HepG2 (cell line): ENCODE measurements around the gene TP53AIP1. TPM values are rescaled to one million over a fixed set of nuclear protein-coding genes. Genes with fewer than 3 reads are reported as not detected.

ENCODE experiments used
- ATAC-seq: fragments of 200-7000 bp; cut with Tn5 transposase; 3 replicates; pipeline ENCODE4 v1.9.1; 2020; ENCODE audit warnings: mild to moderate bottlenecking, moderate library complexity
- BruUV-seq: library from RNA; stranded (reverse); fragments of 400-500 nt; replicated peaks from 2 replicates; lab custom pipeline; 2021; lab: Mats Ljungman, UMichigan
- CTCF ChIA-PET: fragments of 300-600 bp; formaldehyde crosslinking; extraction: SDS; loops from one replicate; lab custom pipeline; 2021; ENCODE audit warnings: low total read pairs, inconsistent platforms, low intra/inter-chr PET ratio; lab: Yijun Ruan, JAX
- POLR2A ChIA-PET: fragments of 350-600 bp; sonication (Branson Sonifier 250); formaldehyde crosslinking; loops from one replicate; lab custom pipeline; 2020; ENCODE audit warnings: antibody characterized with exemption, inconsistent platforms; lab: Yijun Ruan, JAX
- DNase-seq: peaks from one replicate; pipeline ENCODE4 v3.0.0-alpha.2; 2015; ENCODE audit warnings: low spot score
- FAIRE-seq: peaks from 3 replicates; lab custom pipeline; 2011; peaks lifted over from hg19 to GRCh38; lab: Jason Lieb, UNC
- H2AFZ ChIP-seq: one replicate; pipeline ENCODE4 v1.6.1; 2011; ENCODE audit warnings: low read length, inconsistent platforms
- H3K27ac ChIP-seq: fragments of 300-600 bp; 3 replicates; pipeline ENCODE4 v1.8.0; 2011; ENCODE audit warnings: mixed run types, mild to moderate bottlenecking, mixed read lengths, low read length, inconsistent platforms; ENCODE audit not compliant: insufficient read depth; ENCODE audit errors: extremely low read length
- H3K27me3 ChIP-seq, 2 experiments: fragments of 200-600 bp in 1 of 2; 2 replicates in 1 of 2; 3 replicates in 1 of 2; pipeline versions ENCODE4 v1.6.0 to v1.8.0; 2011; ENCODE audit warnings: low read length in 2 of 2, mild to moderate bottlenecking in 2 of 2, moderate library complexity in 2 of 2, inconsistent platforms in 1 of 2; ENCODE audit not compliant: insufficient read depth in 2 of 2, control insufficient read depth in 1 of 2
- H3K36me3 ChIP-seq, 2 experiments: fragments of 200-600 bp in 1 of 2; replicated peaks in 1 of 2; 2 replicates in 1 of 2; 3 replicates in 1 of 2; pipeline versions ENCODE4 v1.5.1 to v1.8.0; 2011; ENCODE audit warnings: low read length in 2 of 2, inconsistent platforms in 1 of 2; ENCODE audit not compliant: insufficient read depth in 2 of 2, control insufficient read depth in 1 of 2
- H3K4me1 ChIP-seq: 2 replicates; pipeline ENCODE4 v1.5.1; 2012; ENCODE audit warnings: low read length, inconsistent platforms; ENCODE audit not compliant: insufficient read depth
- H3K4me2 ChIP-seq: 2 replicates; pipeline ENCODE4 v1.6.0; 2011; ENCODE audit warnings: low read depth, low read length, inconsistent platforms
- H3K4me3 ChIP-seq, 3 experiments: fragments of 200-600 bp in 1 of 3; sonication (generic), shearing (Covaris generic) in 1 of 3; replicated peaks in 1 of 3; 2 replicates each; pipeline ENCODE4 v1.5.1; 2011 to 2016; ENCODE audit warnings: low read length in 3 of 3, inconsistent platforms in 2 of 3, low read depth in 2 of 3, mild to moderate bottlenecking in 2 of 3, control low read depth in 1 of 3, mixed read lengths in 1 of 3; ENCODE audit not compliant: insufficient read depth in 1 of 3
- H3K79me2 ChIP-seq: one replicate; pipeline ENCODE4 v1.6.1; 2011; ENCODE audit warnings: low read length, inconsistent platforms; ENCODE audit not compliant: insufficient read depth
- H3K9ac ChIP-seq: 2 replicates; pipeline ENCODE4 v1.6.0; 2011; ENCODE audit warnings: mild to moderate bottlenecking, low read depth, low read length, inconsistent platforms; ENCODE audit not compliant: insufficient read depth
- H3K9me3 ChIP-seq: 2 replicates; pipeline ENCODE4 v1.5.1; 2012; ENCODE audit warnings: mild to moderate bottlenecking, low read length
- H4K20me1 ChIP-seq: 2 replicates; pipeline ENCODE4 v1.6.0; 2011; ENCODE audit warnings: inconsistent platforms, mild to moderate bottlenecking, low read length, moderate library complexity; ENCODE audit not compliant: insufficient read depth
- FLYWCH1 ChIP-seq: sonication (generic); formaldehyde crosslinking; IDR thresholded peaks from 2 replicates; pipeline ENCODE4 v1.8.1; 2023; ENCODE audit warnings: mild to moderate bottlenecking, missing genetic modification reagents
- HNRNPH1 ChIP-seq: fragments of 200-400 bp; formaldehyde crosslinking; optimal IDR thresholded peaks from 2 replicates; pipeline ENCODE3; 2017; ENCODE audit warnings: mild to moderate bottlenecking, low read depth, low read length
- KDM5A ChIP-seq: fragments of 200-600 bp; sonication (generic); IDR thresholded peaks from 2 replicates; pipeline ENCODE4 v1.7.0; 2018; ENCODE audit warnings: antibody characterized with exemption, mild to moderate bottlenecking, low read length, borderline replicate concordance
- NFIC ChIP-seq: IDR thresholded peaks from 2 replicates; pipeline ENCODE4 v1.6.1; 2012; ENCODE audit warnings: mild to moderate bottlenecking, low read length, inconsistent platforms
- NONO ChIP-seq, 2 experiments: fragments of 450-650 bp in 1 of 2; sonication (generic) in 1 of 2; formaldehyde crosslinking in 1 of 2; IDR thresholded peaks in 1 of 2; conservative IDR thresholded peaks in 1 of 2; 2 replicates each; pipeline versions ENCODE4 v1.6.1 to v1.8.0; 2017 to 2022; ENCODE audit warnings: mild to moderate bottlenecking in 1 of 2, missing genetic modification reagents in 1 of 2, moderate library complexity in 1 of 2
- RCOR2 ChIP-seq: IDR thresholded peaks from 2 replicates; pipeline ENCODE4 v1.6.1; 2016; ENCODE audit warnings: missing biosample characterization, missing genetic modification reagents
- RORA ChIP-seq: sonication (generic); formaldehyde crosslinking; IDR thresholded peaks from 2 replicates; pipeline ENCODE4 v1.5.0; 2020; ENCODE audit warnings: mild to moderate bottlenecking, missing genetic modification reagents, moderate library complexity
- SMARCE1 ChIP-seq: fragments of 450-650 bp; IDR thresholded peaks from 2 replicates; pipeline ENCODE4 v1.6.1; 2017; ENCODE audit warnings: borderline replicate concordance
- SMC3 ChIP-seq: IDR thresholded peaks from 2 replicates; pipeline ENCODE4 v1.6.1; 2011; ENCODE audit warnings: low read length, improper control_type of control experiment
- ZFY ChIP-seq: sonication (generic); formaldehyde crosslinking; IDR thresholded peaks from 2 replicates; pipeline ENCODE4 v1.4.0; 2020; ENCODE audit warnings: missing genetic modification reagents
- ZNF207 ChIP-seq: fragments of 450-650 bp; IDR thresholded peaks from 2 replicates; pipeline ENCODE4 v1.6.1; 2016; ENCODE audit warnings: antibody characterized with exemption, borderline replicate concordance
- ZNF343 ChIP-seq: sonication (generic); formaldehyde crosslinking; IDR thresholded peaks from 2 replicates; pipeline ENCODE4 v1.4.0; 2020; ENCODE audit warnings: mild to moderate bottlenecking, missing genetic modification reagents
- ZNF501 ChIP-seq: sonication (generic); formaldehyde crosslinking; IDR thresholded peaks from 2 replicates; pipeline ENCODE4 v1.5.1; 2020; ENCODE audit warnings: mild to moderate bottlenecking, moderate library complexity, missing genetic modification reagents
- ZNF512B ChIP-seq: sonication (generic); formaldehyde crosslinking; IDR thresholded peaks from 2 replicates; pipeline ENCODE4 v1.5.1; 2020; ENCODE audit warnings: missing genetic modification reagents, mild to moderate bottlenecking, borderline replicate concordance
- ZSCAN9 ChIP-seq: IDR thresholded peaks from 2 replicates; pipeline ENCODE4 v1.6.1; 2016; ENCODE audit warnings: borderline replicate concordance
- WGBS: methylation state at CpG from one replicate; pipeline ENCODE4 v1.1.6; 2017; ENCODE audit warnings: low lambda C conversion rate; 5-methylcytosine and 5-hydroxymethylcytosine counted together
- in situ Hi-C: cut with HindIII; loops from 2 replicates; pipeline ENCODE4 v1.10.0; 2017; ENCODE audit warnings: low pct_unique_long_range_greater_than_20kb; ENCODE audit not compliant: extremely low pct_ligation_motif_present
- intact Hi-C: fragments of 100-400 bp; cut with micrococcal nuclease; formaldehyde crosslinking; loops from one replicate; pipeline ENCODE4 v1.10.0; 2022; ENCODE audit not compliant: unreplicated experiment
- polyA plus RNA-seq, 8 experiments: library from polyadenylated mRNA; depleted of rRNA in 3 of 8; stranded (reverse) in 7 of 8; unstranded in 1 of 8; fragments of >200 nt; fragmentation: Illumina TruSeq in 4 of 8; extraction: Trizol in 4 of 8; gene quantifications; 2 replicates each; pipeline versions ENCODE4 v1.2.1 to v1.2.3, GENCODE V29; 2011 to 2016; ENCODE audit warnings: low read depth in 4 of 8, missing spikeins in 1 of 8, mixed read lengths in 1 of 8; ENCODE audit not compliant: insufficient read depth in 1 of 8
- total RNA-seq, 5 experiments: library from RNA; depleted of rRNA; stranded (reverse); fragments of >200 nt; fragmentation: Illumina TruSeq; extraction: Trizol; gene quantifications; 2 replicates each; pipeline ENCODE4 v1.2.3, GENCODE V29; 2016; ENCODE audit warnings: low read depth in 1 of 5
- TF ChIP-seq, protein P1 (sequence below): IDR thresholded peaks from 2 replicates; pipeline ENCODE4 v1.6.1; 2016; ENCODE audit warnings: control low read depth
- TF ChIP-seq, protein P2 (sequence below): IDR thresholded peaks from 2 replicates; pipeline ENCODE4 v1.6.1; 2016; ENCODE audit warnings: missing genetic modification reagents, missing compliant biosample characterization
- TF ChIP-seq, protein P3 (sequence below): IDR thresholded peaks from 2 replicates; pipeline ENCODE4 v1.6.1; 2016; ENCODE audit warnings: mild to moderate bottlenecking, missing biosample characterization, missing genetic modification reagents

Gene TP53AIP1
- total and polyA plus RNA-seq, 2 of the 13 experiments (the other 11 are each of a cell fraction or from before 2014, with no cell fraction given): 0.11 TPM; not detected in 1

DNA sequence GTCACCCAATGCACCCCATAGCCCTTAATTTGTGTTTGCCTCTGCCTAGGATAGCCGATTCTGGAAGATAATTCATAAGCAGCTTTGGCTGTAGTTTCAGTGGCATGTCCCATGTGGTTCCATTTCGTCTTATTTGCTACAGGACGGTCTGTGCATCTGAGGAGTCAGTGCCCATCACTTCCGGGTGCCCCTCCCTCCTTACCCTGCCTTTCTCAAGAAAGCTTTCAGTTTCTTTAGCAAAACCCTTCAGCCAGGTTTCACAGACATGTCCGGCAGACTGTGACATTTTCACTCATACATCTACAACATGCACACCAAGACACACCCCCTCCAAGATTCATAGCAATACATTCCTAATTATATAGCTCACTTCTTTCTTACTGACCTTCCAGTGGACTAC, 14.3 kb downstream of the TP53AIP1 start:
- Histone ChIP-seq H2AFZ (no peak overlapping the region), H3K9ac (no peak overlapping the region), H3K79me2 (no peaks in the 10 kb centered on the region), H3K36me3 (no peaks in the 10 kb centered on the region), H3K9me3 (no peaks in the 10 kb centered on the region), H3K4me3 (no peak overlapping the region), H3K27ac (no peak overlapping the region), H3K4me1 (no peaks in the 10 kb centered on the region), H3K27me3 (peaks cover 1 to 37% of the 10 kb centered on the region in 2 experiments), H4K20me1 (no peaks in the 10 kb centered on the region), H3K4me2 (no peak overlapping the region)
- POLR2A ChIA-PET: no interaction called here
- no TSS peak for BruUV-seq
- in situ Hi-C loops (no loop called here), intact Hi-C loops (no loop called here)
- DNase-seq: no peak
- TF ChIP-seq, protein P1, sequence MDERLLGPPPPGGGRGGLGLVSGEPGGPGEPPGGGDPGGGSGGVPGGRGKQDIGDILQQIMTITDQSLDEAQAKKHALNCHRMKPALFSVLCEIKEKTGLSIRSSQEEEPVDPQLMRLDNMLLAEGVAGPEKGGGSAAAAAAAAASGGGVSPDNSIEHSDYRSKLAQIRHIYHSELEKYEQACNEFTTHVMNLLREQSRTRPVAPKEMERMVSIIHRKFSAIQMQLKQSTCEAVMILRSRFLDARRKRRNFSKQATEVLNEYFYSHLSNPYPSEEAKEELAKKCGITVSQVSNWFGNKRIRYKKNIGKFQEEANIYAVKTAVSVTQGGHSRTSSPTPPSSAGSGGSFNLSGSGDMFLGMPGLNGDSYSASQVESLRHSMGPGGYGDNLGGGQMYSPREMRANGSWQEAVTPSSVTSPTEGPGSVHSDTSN (CRISPR knock-in tag): no peak
- TF ChIP-seq SMC3 (no peak), ZNF207 (no peak), RORA (CRISPR knock-in tag) (no peak), ZNF343 (CRISPR knock-in tag) (no peak), NFIC (no peak), HNRNPH1 (no peak), ZNF512B (CRISPR knock-in tag) (no peak), ZSCAN9 (CRISPR knock-in tag) (no peak), RCOR2 (no peak), ZNF501 (CRISPR knock-in tag) (no peak), ZFY (CRISPR knock-in tag) (no peak), KDM5A (no peak), FLYWCH1 (no peak), SMARCE1 (no peak), NONO (IDR thresholded peaks at IDR 0.05) (no peak), NONO (CRISPR knock-in tag; conservative IDR thresholded peaks at IDR 0.05) (no peak)
- TF ChIP-seq, protein P2, sequence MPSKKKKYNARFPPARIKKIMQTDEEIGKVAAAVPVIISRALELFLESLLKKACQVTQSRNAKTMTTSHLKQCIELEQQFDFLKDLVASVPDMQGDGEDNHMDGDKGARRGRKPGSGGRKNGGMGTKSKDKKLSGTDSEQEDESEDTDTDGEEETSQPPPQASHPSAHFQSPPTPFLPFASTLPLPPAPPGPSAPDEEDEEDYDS (CRISPR knock-in tag): no peak
- TF ChIP-seq, protein P3, sequence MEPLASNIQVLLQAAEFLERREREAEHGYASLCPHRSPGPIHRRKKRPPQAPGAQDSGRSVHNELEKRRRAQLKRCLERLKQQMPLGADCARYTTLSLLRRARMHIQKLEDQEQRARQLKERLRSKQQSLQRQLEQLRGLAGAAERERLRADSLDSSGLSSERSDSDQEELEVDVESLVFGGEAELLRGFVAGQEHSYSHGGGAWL (CRISPR knock-in tag): no peak
- ATAC-seq: no peak
- CTCF ChIA-PET: no interaction called here
- 30% methylated on average over 5 of the region's 5 CpGs for WGBS
- no peak for FAIRE-seq
